Mammary epithelial cell (primary cell): ENCODE results near the gene VGLL3.

Experiments
- CTCF ChIP-seq, 2 donors: IDR thresholded peaks in 1 of 2; conservative IDR thresholded peaks in 1 of 2; 2 replicates each; pipeline ENCODE4 v1.5.1; 2011 to 2012; ENCODE audit warnings: inconsistent platforms in 2 of 2, low read length in 2 of 2, mild to moderate bottlenecking in 2 of 2, control low read depth in 1 of 2, low read depth in 1 of 2; ENCODE audit not compliant: insufficient read depth in 1 of 2; ENCODE audit errors: extremely low read depth in 1 of 2
- EZH2 ChIP-seq: IDR thresholded peaks from 2 replicates; pipeline ENCODE4 v1.6.1; 2012; ENCODE audit warnings: low read length, inconsistent platforms, borderline replicate concordance

GRCh38 chr3:86963611-86964010 is 27.3 kb downstream of the VGLL3 start:
- TF ChIP-seq CTCF (conservative IDR thresholded peaks at IDR 0.05 in 1 of 2, IDR thresholded peaks at IDR 0.05 in 1 of 2; ENCODE audit: extremely low read depth in 1 of 2, insufficient read depth in 1 of 2, low read depth in 1 of 2, low read length in 2 of 2): no peak
- TF ChIP-seq EZH2: no peak
